Heart left ventricle (tissue), 16 donors: ENCODE data around the gene LIN28A. TPM values are rescaled to one million over a fixed set of nuclear protein-coding genes. Genes with fewer than 3 reads are reported as not detected.

ENCODE experiments used
- ATAC-seq, 4 donors: fragments of 200-7000 bp; cut with Tn5 transposase; one replicate each; pipeline ENCODE4 v1.9.1; 2020 to 2022; ENCODE audit warnings: moderate library complexity in 4 of 4, mild to moderate bottlenecking in 3 of 4, moderate number of reproducible peaks in 1 of 4
- DNase-seq, 5 donors: peaks; one replicate each; pipeline ENCODE4 v3.0.0-alpha.2; 2020
- H3K27ac ChIP-seq, 12 donors: fragments of 200-600 bp; sonication (generic) in 4 of 12; one replicate each; pipeline versions ENCODE4 v1.5.0 to v1.8.0; 2016 to 2022; ENCODE audit warnings: mild to moderate bottlenecking in 2 of 12
- H3K27me3 ChIP-seq, 9 donors: fragments of 200-600 bp; sonication (generic) in 2 of 9; one replicate each; pipeline versions ENCODE4 v1.5.1 to v1.8.0; 2016 to 2022; ENCODE audit warnings: mild to moderate bottlenecking in 3 of 9
- H3K36me3 ChIP-seq, 9 donors: fragments of 200-600 bp; sonication (generic) in 2 of 9; one replicate each; pipeline versions ENCODE4 v1.5.0 to v1.8.0; 2018 to 2022; ENCODE audit warnings: mild to moderate bottlenecking in 2 of 9
- H3K4me1 ChIP-seq, 12 donors: fragments of 200-600 bp; sonication (generic) in 4 of 12; one replicate each; pipeline versions ENCODE4 v1.5.0 to v1.8.0; 2016 to 2022; ENCODE audit warnings: mild to moderate bottlenecking in 3 of 12
- H3K4me3 ChIP-seq, 12 donors: fragments of 200-600 bp; sonication (generic) in 4 of 12; one replicate each; pipeline versions ENCODE4 v1.5.0 to v1.8.0; 2017 to 2022; ENCODE audit warnings: mild to moderate bottlenecking in 9 of 12, moderate library complexity in 4 of 12
- H3K9me3 ChIP-seq, 12 donors: fragments of 200-600 bp; sonication (generic) in 4 of 12; one replicate each; pipeline versions ENCODE4 v1.5.0 to v1.8.0; 2016 to 2022; ENCODE audit warnings: mild to moderate bottlenecking in 1 of 12
- CTCF ChIP-seq, 12 donors: fragments of 200-600 bp; sonication (generic) in 4 of 12; IDR thresholded peaks; one replicate each; pipeline versions ENCODE4 v1.5.0 to v1.8.0; 2018 to 2022; ENCODE audit warnings: antibody characterized with exemption in 12 of 12, mild to moderate bottlenecking in 5 of 12
- POLR2A ChIP-seq, 2 donors: fragments of 450-650 bp; IDR thresholded peaks; one replicate each; pipeline ENCODE4 v1.6.1; 2017; ENCODE audit warnings: antibody characterized with exemption in 2 of 2, mild to moderate bottlenecking in 2 of 2, moderate library complexity in 2 of 2
- WGBS, 4 donors: extraction: QIAGEN DNeasy Blood & Tissue Kit in 2 of 4; methylation state at CpG; one replicate each; pipeline versions ENCODE4 v1.1.5 to v1.1.7; 2013 to 2018; 5-methylcytosine and 5-hydroxymethylcytosine counted together
- intact Hi-C, 10 donors: fragments of 100-400 bp; cut with DNase I; formaldehyde crosslinking; loops; one replicate each; pipeline versions ENCODE4 v1.11.1 to v1.14.2; 2022
- polyA plus RNA-seq, 2 donors: library from polyadenylated mRNA; stranded (reverse); fragments of 200-250 nt; gene quantifications; one replicate each; pipeline ENCODE4 v1.2.3, GENCODE V29; 2013
- total RNA-seq, 9 donors: library from RNA; depleted of rRNA in 2 of 9; stranded (reverse); fragments of >200 nt in 2 of 9; fragmentation: NEBNext Ultra II Directional in 3 of 9; extraction: Animal tissue kit (Norgen Biotek cat#: 25700) in 3 of 9; gene quantifications; one replicate each; pipeline versions ENCODE4 v1.1.0 to v1.2.4, GENCODE V29; 2016 to 2023
- donor health status: ischemic (EF 13 %, LVEDD 7.1; RV severe dilation, severe dysfunction).
- donor health status: healthy with polysubstance abuse.
- donor health status: DM: no; HTN: yes; CAD: no.
- donor health status: DM: no; HTN: no; CAD: no.
- donor health status: ischemic (EF 25% LVEDD 6.9; RV normal size, moderate dysfunction).
- donor health status: ischemic (EF 25% LVEDD 5.7; RV mildly dilated, moderate dysfunction).
- donor health status: healthy.
- donor health status: DM: yes; HTN: yes; CAD: no.
- donor health status: ischemic (EF 35%, LVEDD 5.7; RV mildly dilated, moderate dysfunction).
- donor health status: nonischemic (EF 11% LVEDD 7.7; RV severe dilation, severe dysfunction).
- donor health status: DM: yes; HTN: yes; CAD: no.
- donor health status: PGD.
- donor health status: ischemic (EF 29% LVEDD 5.4; RV normal size, mild dysfunction).
- donor health status: nonischemic (EF 23%, LVEDD 6.1; RV moderate dilation, normal function).

LIN28A gene
- total and polyA plus RNA-seq, 11 donors, result 0.15 TPM; not detected in 10

GRCh38 chr1:26405281-26405915 lies 5.2 kb upstream of the LIN28A start:
- Histone ChIP-seq H3K9me3 (no peaks in the 10 kb centered on the region), H3K27me3 (peaks cover 1 to 45% (median 12%) of the 10 kb centered on the region in 9 donors), H3K4me1 (peaks cover 0 to 11% (median 0%) of the 10 kb centered on the region in 12 donors), H3K27ac (no peak overlapping the region), H3K36me3 (no peaks in the 10 kb centered on the region), H3K4me3 (no peak overlapping the region)
- ATAC-seq, result no peak
- WGBS, 4 donors, result 59 to 65% (median 61%) methylated on average over 7 of the region's 7 CpGs
- DNase-seq, result no peak
- TF ChIP-seq POLR2A (IDR thresholded peaks at IDR 0.05), result no peak
- no peak for TF ChIP-seq CTCF (IDR thresholded peaks at IDR 0.05)
- intact Hi-C loops, result no loop called here

DNA sequence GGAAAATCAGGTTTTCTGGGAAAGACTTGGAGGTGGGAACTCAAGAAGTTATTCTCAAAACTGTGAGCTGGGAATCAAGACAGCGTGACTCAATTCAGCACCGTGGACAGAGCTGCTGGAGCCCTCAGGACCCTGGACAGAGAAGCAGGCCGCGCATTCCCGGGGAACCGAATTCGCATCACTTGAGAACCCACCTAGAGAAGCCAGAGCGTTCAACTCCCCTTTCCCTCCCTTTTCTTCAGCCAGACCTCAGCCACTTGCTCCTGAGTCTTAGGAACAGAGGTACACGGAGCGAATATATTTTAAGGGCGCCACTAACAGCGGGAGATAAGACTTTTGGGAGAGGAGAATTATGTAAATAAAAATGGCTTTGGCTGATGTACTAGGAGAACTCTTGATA lies 2.0 kb upstream of the LIN28A start:
- WGBS, 4 donors, result 0 to 1% (median 1%) methylated on average over 12 of the region's 12 CpGs
- intact Hi-C loops, result no loop called here
- peak; percentile 84 to 87 (median 85) for ATAC-seq
- no peak overlapping the region for H3K4me3 ChIP-seq
- no peak overlapping the region for H3K27ac ChIP-seq
- no peaks in the 10 kb centered on the region for H3K9me3 ChIP-seq
- H3K36me3 ChIP-seq, result no peaks in the 10 kb centered on the region
- peaks cover 22 to 61% (median 40%) of the 10 kb centered on the region in 9 donors for H3K27me3 ChIP-seq
- peaks cover 0 to 11% (median 0%) of the 10 kb centered on the region in 12 donors for H3K4me1 ChIP-seq
- TF ChIP-seq POLR2A (IDR thresholded peaks at IDR 0.05) (no peak), CTCF (IDR thresholded peaks at IDR 0.05) (no peak)
- DNase-seq, result peak; percentile 58 to 81 (median 65)

DNA sequence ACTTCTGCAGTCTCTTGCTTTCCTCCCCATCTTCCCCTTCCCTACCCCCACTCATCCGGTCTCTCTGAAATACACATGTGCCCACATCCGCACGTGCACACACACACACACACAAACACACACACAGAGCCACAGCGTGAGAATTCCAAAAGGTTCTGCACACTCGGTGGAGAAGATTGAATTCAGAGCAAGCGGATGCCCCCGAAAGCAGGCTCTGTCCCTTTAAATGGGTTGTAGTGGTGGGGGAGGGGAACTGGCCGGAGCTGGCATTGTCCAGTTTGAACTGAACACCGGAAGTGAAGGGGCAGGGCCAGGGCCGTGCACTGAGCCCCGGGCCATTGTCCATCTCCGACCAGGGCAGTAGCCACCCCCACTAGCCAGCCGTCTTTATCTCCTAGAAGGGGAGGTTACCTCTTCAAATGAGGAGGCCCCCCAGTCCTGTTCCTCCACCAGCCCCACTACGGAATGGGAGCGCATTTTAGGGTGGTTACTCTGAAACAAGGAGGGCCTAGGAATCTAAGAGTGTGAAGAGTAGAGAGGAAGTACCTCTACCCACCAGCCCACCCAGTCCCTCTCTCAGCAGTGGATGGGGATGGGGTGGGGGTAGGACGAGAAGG lies 1.3 kb upstream of the LIN28A start:
- peaks cover 0 to 11% (median 0%) of the 10 kb centered on the region in 12 donors for H3K4me1 ChIP-seq
- intact Hi-C loops, result no loop called here
- no peak overlapping the region for H3K4me3 ChIP-seq
- DNase-seq (no peak), ATAC-seq (no peak)
- 1 to 3% (median 2%) methylated on average over 14 to 16 of the region's 16 CpGs for WGBS, 4 donors
- no peaks in the 10 kb centered on the region for H3K36me3 ChIP-seq
- TF ChIP-seq POLR2A (IDR thresholded peaks at IDR 0.05), result no peak
- H3K27me3 ChIP-seq, result peaks cover 26 to 61% (median 45%) of the 10 kb centered on the region in 9 donors
- H3K27ac ChIP-seq, result no peak overlapping the region
- no peaks in the 10 kb centered on the region for H3K9me3 ChIP-seq

DNA sequence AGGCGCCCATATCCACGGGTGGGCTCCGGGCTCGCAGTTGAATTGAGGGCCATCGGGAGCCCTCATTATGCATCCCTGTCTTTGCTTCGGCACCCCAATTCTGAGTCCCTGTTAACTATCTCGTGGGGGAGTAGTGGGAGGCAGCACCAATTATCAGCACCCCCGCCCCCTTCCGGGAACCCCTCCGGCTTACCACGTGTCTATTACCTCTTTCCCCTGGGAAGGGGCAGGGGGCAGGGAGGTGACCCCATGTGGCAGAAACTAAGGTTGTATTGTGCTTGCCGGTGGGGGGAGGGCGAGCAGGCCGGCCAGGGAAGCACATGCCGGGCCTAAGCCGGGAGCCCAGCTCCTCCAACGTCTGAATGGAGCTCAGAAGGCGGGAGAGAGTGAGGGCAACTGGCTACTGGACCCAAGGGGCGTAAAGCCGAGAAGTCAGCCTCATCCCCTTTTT lies 1.0 kb downstream of the LIN28A start:
- H3K9me3 ChIP-seq, result no peaks in the 10 kb centered on the region
- no peak for ATAC-seq
- intact Hi-C loops, result no loop called here
- peaks cover 27 to 72% (median 45%) of the 10 kb centered on the region in 9 donors for H3K27me3 ChIP-seq
- peaks cover 0 to 11% (median 0%) of the 10 kb centered on the region in 12 donors for H3K4me1 ChIP-seq
- no peak for DNase-seq
- no peak overlapping the region for H3K27ac ChIP-seq
- H3K36me3 ChIP-seq, result no peaks in the 10 kb centered on the region
- peak overlapping the region in 1 of 12 donors; percentile 2 for H3K4me3 ChIP-seq
- WGBS, 4 donors, result 3 to 9% (median 8%) methylated on average over 14 to 20 of the region's 20 CpGs
- TF ChIP-seq CTCF (IDR thresholded peaks at IDR 0.05), result no peak
- no peak for TF ChIP-seq POLR2A (IDR thresholded peaks at IDR 0.05)
